GM10266 (cell line): Measurements from ENCODE around the gene COL5A1.
"Not testable (repeated sequence)": the region's sequence is repeated elsewhere in the genome, so short reads cannot be mapped to it uniquely, and the experiment has no call there.

Experiments
- DNase-seq: peaks from one replicate; pipeline ENCODE4 v3.0.0; 2012; ENCODE audit errors: extremely low spot score
- TF ChIP-seq, protein P1 (sequence below): IDR thresholded peaks from 2 replicates; pipeline ENCODE4 v1.5.1; 2012; ENCODE audit warnings: mild to moderate bottlenecking, low read depth; ENCODE audit not compliant: control insufficient read depth, insufficient read depth; ENCODE audit errors: missing control alignments

COL5A1 gene

DNA sequence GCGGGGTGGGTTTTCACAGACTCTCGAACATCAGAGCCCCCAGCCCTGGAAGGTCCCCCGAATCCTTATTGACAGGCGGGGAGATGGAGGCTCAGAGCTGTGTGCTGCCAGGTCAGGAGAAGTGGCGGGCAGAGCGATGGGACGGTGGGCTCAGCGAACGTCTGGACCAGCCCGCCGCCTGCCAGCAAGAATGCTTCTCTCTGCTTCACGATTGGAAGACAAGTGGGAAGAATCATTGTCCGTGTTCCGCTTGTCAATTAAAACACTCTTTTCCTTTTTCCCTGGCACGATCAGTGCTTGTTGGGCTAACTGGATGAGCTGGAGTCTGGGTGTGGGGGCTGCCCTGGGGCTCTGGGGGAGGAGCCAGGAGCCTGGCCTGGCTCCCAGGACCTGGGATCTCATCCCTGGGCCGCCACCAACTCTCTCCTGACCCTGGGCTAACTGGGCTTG is 1.6 kb downstream of the COL5A1 start:
- no peak for DNase-seq
- TF ChIP-seq, protein P1, sequence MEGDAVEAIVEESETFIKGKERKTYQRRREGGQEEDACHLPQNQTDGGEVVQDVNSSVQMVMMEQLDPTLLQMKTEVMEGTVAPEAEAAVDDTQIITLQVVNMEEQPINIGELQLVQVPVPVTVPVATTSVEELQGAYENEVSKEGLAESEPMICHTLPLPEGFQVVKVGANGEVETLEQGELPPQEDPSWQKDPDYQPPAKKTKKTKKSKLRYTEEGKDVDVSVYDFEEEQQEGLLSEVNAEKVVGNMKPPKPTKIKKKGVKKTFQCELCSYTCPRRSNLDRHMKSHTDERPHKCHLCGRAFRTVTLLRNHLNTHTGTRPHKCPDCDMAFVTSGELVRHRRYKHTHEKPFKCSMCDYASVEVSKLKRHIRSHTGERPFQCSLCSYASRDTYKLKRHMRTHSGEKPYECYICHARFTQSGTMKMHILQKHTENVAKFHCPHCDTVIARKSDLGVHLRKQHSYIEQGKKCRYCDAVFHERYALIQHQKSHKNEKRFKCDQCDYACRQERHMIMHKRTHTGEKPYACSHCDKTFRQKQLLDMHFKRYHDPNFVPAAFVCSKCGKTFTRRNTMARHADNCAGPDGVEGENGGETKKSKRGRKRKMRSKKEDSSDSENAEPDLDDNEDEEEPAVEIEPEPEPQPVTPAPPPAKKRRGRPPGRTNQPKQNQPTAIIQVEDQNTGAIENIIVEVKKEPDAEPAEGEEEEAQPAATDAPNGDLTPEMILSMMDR: no peak

DNA sequence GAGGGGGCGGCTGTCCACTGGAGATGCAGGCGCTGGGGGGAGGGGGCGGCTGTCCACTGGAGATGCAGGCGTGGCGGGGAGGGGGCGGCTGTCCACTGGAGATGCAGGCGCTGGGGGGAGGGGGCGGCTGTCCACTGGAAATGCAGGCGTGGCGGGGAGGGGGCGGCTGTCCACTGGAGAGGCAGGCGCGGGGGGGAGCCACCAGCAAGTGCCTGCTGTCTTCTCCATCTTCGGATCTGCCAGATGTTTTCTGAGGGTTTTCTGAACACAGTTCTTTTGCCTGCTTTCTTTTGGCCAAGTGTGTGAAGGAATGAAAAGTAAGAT is 2.8 kb downstream of the COL5A1 start:
- not testable (repeated sequence) for DNase-seq

DNA sequence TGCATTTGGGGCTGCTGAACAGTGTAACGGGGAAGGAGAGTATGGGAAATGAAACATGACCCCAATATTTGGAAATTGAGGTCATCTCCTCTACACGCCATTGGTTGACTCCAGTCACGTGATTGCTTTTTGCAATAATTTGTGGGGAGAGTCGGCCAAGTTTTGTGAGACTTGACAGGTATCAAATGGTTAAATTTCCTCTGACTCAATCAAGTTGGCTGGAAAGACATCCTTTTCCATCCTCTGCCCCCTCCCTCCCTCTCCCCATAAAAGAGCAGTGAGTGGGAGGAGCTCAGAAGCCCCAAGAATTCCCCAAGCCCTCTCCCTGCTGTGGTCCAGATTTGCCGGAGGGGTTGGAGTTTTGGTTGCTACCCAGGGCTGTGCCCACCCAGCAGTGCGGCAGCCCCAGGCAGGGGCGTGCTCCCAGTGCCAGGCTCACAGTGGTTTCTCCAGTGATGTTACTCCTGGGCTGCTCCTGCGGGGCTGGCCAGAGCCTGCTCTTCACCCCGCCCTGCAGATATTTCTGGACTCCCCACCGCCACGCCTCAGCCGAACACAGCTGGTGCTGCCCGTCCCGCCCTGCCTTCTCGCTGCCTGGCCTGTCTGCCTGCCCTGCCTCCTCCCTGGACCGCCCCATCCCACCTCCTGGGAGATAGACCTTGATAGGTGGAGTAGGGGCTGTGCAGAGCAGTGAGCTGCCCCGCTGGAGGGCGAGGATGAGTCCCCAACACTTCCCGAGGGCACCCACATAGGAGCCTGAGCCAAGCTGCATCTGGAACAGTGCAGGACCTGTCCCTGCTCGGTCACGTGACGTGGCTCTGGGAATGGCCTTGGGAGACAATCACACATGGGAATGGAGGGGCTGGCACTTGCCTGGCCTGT is 3.4 kb downstream of the COL5A1 start:
- no peak for DNase-seq
- TF ChIP-seq, protein P1: no peak

DNA sequence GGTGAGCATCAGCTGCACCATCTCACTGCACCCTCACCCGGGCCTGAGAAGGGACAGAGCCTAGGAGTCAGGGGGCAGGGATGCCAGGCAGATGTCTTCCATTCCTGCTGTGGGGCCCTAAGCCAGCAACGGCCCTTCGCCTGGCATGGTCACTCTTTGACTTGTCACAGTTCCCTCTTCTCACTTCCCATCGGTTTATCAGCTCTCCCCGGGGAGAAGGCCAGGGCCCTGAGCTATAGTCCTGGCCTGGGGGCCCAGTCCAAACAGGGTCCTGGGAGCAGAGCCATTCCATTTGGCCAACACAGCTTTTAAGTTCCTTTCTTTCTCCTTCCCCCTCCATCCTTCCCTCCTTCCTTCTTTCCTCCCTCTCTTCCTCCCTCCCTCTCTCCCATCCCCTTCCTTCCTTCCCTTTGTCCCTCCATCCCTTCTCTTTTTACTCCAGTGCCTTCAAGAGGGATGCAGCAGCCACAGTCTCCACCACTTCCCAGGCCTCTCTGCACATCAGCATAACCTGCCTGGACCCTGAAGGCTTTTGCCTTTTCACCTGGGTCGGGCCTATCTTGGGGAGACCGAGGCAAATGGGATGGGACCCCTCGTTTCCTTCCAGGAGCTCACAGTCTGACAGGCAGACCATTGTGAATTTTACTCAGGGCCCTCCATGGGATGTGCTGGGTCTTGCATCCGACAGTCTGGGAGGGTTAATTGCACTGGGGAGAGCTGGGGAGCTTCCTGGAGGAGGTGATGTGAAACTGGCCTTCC is 4.2 kb downstream of the COL5A1 start:
- DNase-seq: no peak
- TF ChIP-seq, protein P1: no peak

DNA sequence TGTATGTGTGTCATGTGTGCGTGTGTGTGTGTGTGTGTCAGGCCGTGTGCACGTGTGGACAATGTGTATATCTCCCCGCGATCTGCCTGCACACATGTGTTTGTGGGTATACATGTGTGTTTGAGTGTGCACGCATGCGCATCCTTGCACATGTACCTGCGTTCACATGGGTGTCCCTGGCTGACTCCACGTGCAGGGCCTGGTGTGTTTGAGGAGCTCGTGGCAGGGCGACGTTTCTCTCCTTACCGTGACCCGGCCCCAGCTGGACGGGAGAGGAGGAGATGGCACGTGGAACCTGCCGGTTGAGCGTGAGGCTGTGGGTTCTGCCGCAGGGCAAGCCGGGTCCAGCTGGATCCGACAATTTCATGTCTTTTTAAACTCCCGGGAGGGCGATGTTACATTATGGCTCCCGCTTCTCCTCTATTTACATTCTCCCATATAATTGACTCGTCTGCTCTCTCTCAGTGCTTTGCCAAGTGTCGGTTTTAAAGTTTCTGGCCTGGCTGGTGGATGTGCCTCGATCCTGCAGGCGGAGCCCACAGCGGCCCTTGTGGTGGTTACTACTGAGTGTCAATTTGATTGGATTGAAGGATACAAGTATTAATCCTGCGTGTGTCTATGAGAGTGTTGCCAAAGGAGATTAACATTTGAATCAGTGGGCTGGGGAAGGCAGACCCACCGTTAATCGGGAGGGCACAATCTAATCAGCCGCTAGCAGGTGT is 5.9 kb downstream of the COL5A1 start:
- TF ChIP-seq, protein P1: no peak
- DNase-seq: no peak

DNA sequence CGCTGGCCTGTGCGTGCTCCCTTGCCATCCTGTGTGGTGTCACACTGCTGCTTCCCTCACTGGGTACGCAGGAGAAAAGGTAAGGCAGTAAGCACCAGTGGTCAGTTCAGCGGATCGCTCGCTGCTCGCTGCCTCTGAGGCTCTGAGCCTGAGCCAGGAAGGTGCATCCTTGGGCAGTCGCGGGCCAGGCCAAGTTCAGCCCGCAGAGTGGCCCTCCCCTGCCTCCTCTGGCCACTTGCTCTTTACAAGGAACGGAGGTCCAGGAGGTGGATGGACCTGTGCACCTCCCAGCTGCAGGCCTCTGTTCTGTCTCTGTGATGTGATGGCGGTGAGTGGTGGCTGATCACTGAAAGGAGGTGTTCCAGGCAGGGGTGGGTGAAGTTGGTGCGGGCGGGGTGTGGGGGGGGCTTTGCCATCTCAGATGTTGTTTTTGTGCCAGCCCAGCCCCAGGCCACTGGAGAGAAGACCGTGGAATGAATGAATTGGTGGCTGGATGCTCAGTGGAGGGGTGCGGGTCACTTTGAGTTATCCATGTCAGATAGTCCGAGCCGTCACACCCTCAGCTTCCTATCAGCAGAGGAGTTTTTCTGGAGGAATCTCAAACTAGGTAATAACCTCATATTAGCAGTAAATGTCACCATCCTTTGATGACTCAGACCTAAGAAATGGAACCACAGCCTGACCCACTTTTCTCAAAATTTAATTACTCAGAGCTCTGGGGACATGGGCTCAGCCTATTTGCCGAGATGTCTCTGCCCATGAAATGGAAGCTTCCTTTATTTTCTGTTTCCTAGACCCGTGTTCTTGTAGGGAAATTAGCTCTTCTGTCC is 7.3 kb downstream of the COL5A1 start:
- TF ChIP-seq, protein P1: no peak

More for the DNA sequence above, 7.3 kb downstream of the COL5A1 start:
- no peak for DNase-seq
